NCI-H2081 treated with DMSO at 0.1 percent for 48 hours (cell line): ENCODE results near the gene DOCK8.

ENCODE experiments used
- DNase-seq: peaks from one replicate; lab custom pipeline; 2025; lab: John Stamatoyannopoulos, UW

Gene DOCK8

GRCh38 chr9:419571-420171 lies 205.0 kb downstream of the DOCK8 start:
- no peak for DNase-seq

GRCh38 chr9:421896-422295 lies 207.2 kb downstream of the DOCK8 start:
- DNase-seq = no peak

- no peak for DNase-seq
These were observed 211.6 kb downstream of the DOCK8 start for GRCh38 chr9:426264-426663.

- DNase-seq = no peak
These were observed 212.3 kb downstream of the DOCK8 start for GRCh38 chr9:426976-427375.

- DNase-seq = no peak
These were observed 217.0 kb downstream of the DOCK8 start for GRCh38 chr9:431701-432100.

- no peak for DNase-seq
These were observed 221.8 kb downstream of the DOCK8 start for GRCh38 chr9:436482-436881.

GRCh38 chr9:437066-437465 lies 222.4 kb downstream of the DOCK8 start:
- no peak for DNase-seq

- DNase-seq = no peak
These were observed 222.9 kb downstream of the DOCK8 start for GRCh38 chr9:437574-438001.

GRCh38 chr9:438066-438465 lies 223.4 kb downstream of the DOCK8 start:
- no peak for DNase-seq

GRCh38 chr9:438961-439768 lies 224.5 kb downstream of the DOCK8 start:
- DNase-seq = no peak

GRCh38 chr9:441126-441525 lies 226.5 kb downstream of the DOCK8 start:
- no peak for DNase-seq

GRCh38 chr9:444528-444927 lies 229.9 kb downstream of the DOCK8 start:
- DNase-seq = no peak

- no peak for DNase-seq
These were observed 230.4 kb downstream of the DOCK8 start for GRCh38 chr9:445033-445432.

- DNase-seq = no peak
These were observed 231.5 kb downstream of the DOCK8 start for GRCh38 chr9:446074-446699.

- DNase-seq = no peak
These were observed 232.8 kb downstream of the DOCK8 start for GRCh38 chr9:447230-448025.

- no peak for DNase-seq
These were observed 235.4 kb downstream of the DOCK8 start for GRCh38 chr9:450057-450456.

- DNase-seq = no peak
These were observed 235.9 kb downstream of the DOCK8 start for GRCh38 chr9:450561-450960.

- no peak for DNase-seq
These were observed 239.2 kb downstream of the DOCK8 start for GRCh38 chr9:453832-454231.

- DNase-seq = no peak
These were observed 241.7 kb downstream of the DOCK8 start for GRCh38 chr9:456365-456764.

- DNase-seq = no peak
These were observed 243.9 kb downstream of the DOCK8 start for GRCh38 chr9:458590-458989.

GRCh38 chr9:459491-460444 lies 245.1 kb downstream of the DOCK8 start:
- no peak for DNase-seq
